Activated CD4-positive, alpha-beta T cell treated with anti-CD3 and anti-CD28 coated beads for 36 hours (primary cell): ENCODE results near the gene SLC16A8. TPM values are rescaled to one million over a fixed set of nuclear protein-coding genes. Genes with fewer than 3 reads are reported as not detected.

Experiments used
- ATAC-seq: fragments of 200-7000 bp; cut with Tn5 transposase; one replicate; pipeline ENCODE4 v1.10.0; 2021; ENCODE audit warnings: mild to moderate bottlenecking, moderate library complexity
- CTCF ChIA-PET: fragments of 350-600 bp; sonication (Branson Sonifier 250); formaldehyde crosslinking; loops from one replicate; lab custom pipeline; 2021; ENCODE audit warnings: antibody characterized with exemption; lab: Charles Lee
- POLR2A ChIA-PET: fragments of 350-600 bp; sonication (Branson Sonifier 250); formaldehyde crosslinking; loops from one replicate; lab custom pipeline; 2021; ENCODE audit warnings: antibody characterized with exemption, inconsistent platforms; lab: Charles Lee
- DNase-seq: peaks from one replicate; pipeline ENCODE4 v3.0.0-alpha.2; 2020
- H3K27ac Mint-ChIP-seq: one replicate; pipeline ENCODE4 v1.8.0; 2021; ENCODE audit warnings: mixed read lengths
- H3K27me3 Mint-ChIP-seq: one replicate; pipeline ENCODE4 v1.8.0; 2021; ENCODE audit warnings: mixed read lengths
- H3K36me3 Mint-ChIP-seq: one replicate; pipeline ENCODE4 v1.8.0; 2021; ENCODE audit warnings: low read depth, mixed read lengths
- H3K4me1 Mint-ChIP-seq: one replicate; pipeline ENCODE4 v1.8.0; 2021; ENCODE audit warnings: mixed read lengths
- H3K4me3 Mint-ChIP-seq: one replicate; pipeline ENCODE4 v1.8.0; 2021; ENCODE audit warnings: mild to moderate bottlenecking, moderate library complexity, mixed read lengths
- H3K9me3 Mint-ChIP-seq: one replicate; pipeline ENCODE4 v1.8.0; 2021; ENCODE audit warnings: low read depth, mixed read lengths
- intact Hi-C, 2 experiments: fragments of 100-400 bp; cut with DNase I in 1 of 2; cut with micrococcal nuclease in 1 of 2; formaldehyde crosslinking; loops; one replicate each; pipeline versions ENCODE4 v1.14.2 to v1.15.1; 2022 to 2024; cut with DNase I, micrococcal nuclease
- total RNA-seq, 2 experiments: library from RNA; stranded (reverse); gene quantifications; one replicate each; pipeline ENCODE4 v1.2.3, GENCODE V29; 2021

Gene SLC16A8
- total RNA-seq, 2 experiments from 2014 or later, result not detected

GRCh38 chr22:38098410-38099249 is 14.6 kb upstream of the SLC16A8 start:
- intact Hi-C loops, result no loop called here
- Mint-ChIP-seq H3K27ac (no peak overlapping the region), H3K4me3 (no peak overlapping the region), H3K4me1 (no peaks in the 10 kb centered on the region), H3K9me3 (no peaks in the 10 kb centered on the region), H3K27me3 (no peaks in the 10 kb centered on the region), H3K36me3 (no peaks in the 10 kb centered on the region)
- POLR2A ChIA-PET, result no interaction called here
- CTCF ChIA-PET, result interaction anchor here (0.9 to 2.6 kb wide), 3 partner anchors 24 to 47 kb away, joined by 3 to 10 read pairs (median 3); no protein-coding TSS in a partner anchor
- DNase-seq (no peak), ATAC-seq (no peak)

DNA sequence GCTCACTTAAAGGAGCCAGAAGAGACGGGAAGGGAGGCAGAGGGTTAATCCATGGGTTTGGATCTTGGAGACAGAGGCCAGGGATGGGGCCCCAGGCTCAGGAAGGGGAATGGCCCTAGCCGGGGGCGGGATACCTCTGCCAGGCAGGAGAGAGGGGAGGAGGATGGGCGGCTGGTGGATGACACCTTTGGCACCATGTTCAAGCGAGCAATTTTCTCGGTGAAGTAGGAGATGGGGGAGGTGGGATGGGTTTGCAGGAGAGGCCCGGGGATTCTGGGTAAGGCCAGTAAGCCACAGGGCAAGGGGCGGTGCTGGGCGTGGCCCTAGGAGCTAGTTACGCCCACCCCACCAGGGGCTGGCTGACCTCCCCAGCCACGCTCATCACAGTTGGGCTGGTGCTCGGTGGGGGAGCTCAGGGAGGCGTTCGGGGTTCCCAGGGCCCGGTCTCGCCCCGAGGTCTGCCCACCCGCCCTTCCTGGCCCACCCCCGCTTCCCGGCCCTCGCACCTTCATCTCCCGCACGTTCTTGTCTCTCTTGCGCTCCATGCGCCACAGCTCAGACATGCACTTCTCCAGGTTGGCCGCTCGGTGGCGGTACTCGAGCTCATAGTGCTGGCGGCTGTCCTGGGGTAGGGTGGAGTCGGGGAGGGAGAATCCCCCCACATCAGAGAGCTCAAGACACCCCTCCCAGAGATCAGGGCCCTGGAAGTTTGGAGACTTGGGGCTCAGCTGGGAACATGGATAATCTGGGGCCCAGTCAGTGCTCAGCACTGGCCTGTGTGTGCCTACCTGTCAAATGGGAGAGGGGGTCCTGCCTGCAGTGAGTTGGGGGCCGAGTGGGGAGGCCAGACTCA is 13.8 kb upstream of the SLC16A8 start:
- intact Hi-C loops, result no loop called here
- H3K4me3 Mint-ChIP-seq, result no peak overlapping the region
- CTCF ChIA-PET, result interaction anchor here (0.9 to 1.0 kb wide), 2 partner anchors 23 to 47 kb away, joined by 3 read pairs; no protein-coding TSS in a partner anchor
- POLR2A ChIA-PET, result no interaction called here
- no peaks in the 10 kb centered on the region for H3K27me3 Mint-ChIP-seq
- no peak overlapping the region for H3K27ac Mint-ChIP-seq
- H3K4me1 Mint-ChIP-seq, result no peaks in the 10 kb centered on the region
- H3K9me3 Mint-ChIP-seq, result no peaks in the 10 kb centered on the region
- no peaks in the 10 kb centered on the region for H3K36me3 Mint-ChIP-seq
- ATAC-seq (no peak), DNase-seq (no peak)

- Mint-ChIP-seq H3K4me1 (no peaks in the 10 kb centered on the region), H3K4me3 (no peak overlapping the region), H3K27ac (no peak overlapping the region), H3K27me3 (no peaks in the 10 kb centered on the region), H3K36me3 (peaks cover 3% of the 10 kb centered on the region), H3K9me3 (no peaks in the 10 kb centered on the region)
- ChIA-PET CTCF (interaction anchor here (0.6 to 0.7 kb wide), 2 partner anchors 773 to 1212 kb away, joined by 3 read pairs; no protein-coding TSS in a partner anchor), POLR2A (no interaction called here)
- intact Hi-C loops, result no loop called here
- ATAC-seq (no peak), DNase-seq (no peak)
Observed at GRCh38 chr22:38097058-38097457, 13.1 kb upstream of the SLC16A8 start.

- DNase-seq (no peak), ATAC-seq (no peak)
- POLR2A ChIA-PET, result no interaction called here
- Mint-ChIP-seq H3K4me3 (no peak overlapping the region), H3K27me3 (peaks cover 10% of the 10 kb centered on the region), H3K4me1 (no peaks in the 10 kb centered on the region), H3K9me3 (no peaks in the 10 kb centered on the region), H3K36me3 (peaks cover 5% of the 10 kb centered on the region), H3K27ac (no peak overlapping the region)
- intact Hi-C loops, result no loop called here
- CTCF ChIA-PET, result interaction anchor here (0.8 kb wide), 1 partner anchor 11 kb away, joined by 6 read pairs; no protein-coding TSS in a partner anchor
Observed at GRCh38 chr22:38089474-38089851, 5.5 kb upstream of the SLC16A8 start.

GRCh38 chr22:38088629-38089473 is 4.9 kb upstream of the SLC16A8 start:
- Mint-ChIP-seq H3K27me3 (peaks cover 10% of the 10 kb centered on the region), H3K4me1 (no peaks in the 10 kb centered on the region), H3K9me3 (no peaks in the 10 kb centered on the region), H3K4me3 (no peak overlapping the region), H3K36me3 (peaks cover 5% of the 10 kb centered on the region), H3K27ac (no peak overlapping the region)
- no peak for DNase-seq
- intact Hi-C loops, result no loop called here
- POLR2A ChIA-PET, result no interaction called here
- no peak for ATAC-seq
- CTCF ChIA-PET, result interaction anchor here (0.8 kb wide), 1 partner anchor 12 kb away, joined by 6 read pairs; no protein-coding TSS in a partner anchor

- Mint-ChIP-seq H3K27ac (no peak overlapping the region), H3K9me3 (no peaks in the 10 kb centered on the region), H3K4me3 (no peak overlapping the region), H3K27me3 (peaks cover 10% of the 10 kb centered on the region), H3K4me1 (no peaks in the 10 kb centered on the region), H3K36me3 (peaks cover 5% of the 10 kb centered on the region)
- ATAC-seq (no peak), DNase-seq (no peak)
- POLR2A ChIA-PET, result no interaction called here
- intact Hi-C loops, result no loop called here
- CTCF ChIA-PET, result interaction anchor here (1.0 kb wide), 1 partner anchor 268 kb away, joined by 3 read pairs; no protein-coding TSS in a partner anchor
Observed at GRCh38 chr22:38087855-38088254, 3.9 kb upstream of the SLC16A8 start.

DNA sequence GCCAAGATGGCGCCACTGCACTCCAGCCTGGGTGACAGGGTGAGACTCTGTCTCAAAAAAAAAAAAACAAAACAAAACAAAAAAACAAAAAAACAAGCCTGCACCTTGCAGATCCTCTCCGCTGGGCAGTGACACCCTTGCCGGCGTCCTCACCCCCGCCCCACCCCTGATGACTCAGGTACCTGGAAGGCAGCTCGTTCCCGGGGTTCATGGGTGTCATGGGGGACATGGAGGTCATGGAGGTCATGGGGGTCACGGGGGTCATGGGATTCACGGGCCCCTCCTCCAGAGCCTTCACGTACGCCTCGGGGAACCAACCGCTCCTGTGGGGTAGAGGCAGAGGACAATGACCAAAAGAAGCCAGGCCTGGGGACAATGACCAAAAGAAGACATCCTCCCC is 3.0 kb upstream of the SLC16A8 start:
- ChIA-PET CTCF (interaction anchor here (1.0 kb wide), 1 partner anchor 269 kb away, joined by 3 read pairs; no protein-coding TSS in a partner anchor), POLR2A (no interaction called here)
- Mint-ChIP-seq H3K9me3 (no peaks in the 10 kb centered on the region), H3K27me3 (peaks cover 11% of the 10 kb centered on the region), H3K4me3 (no peak overlapping the region), H3K27ac (no peak overlapping the region), H3K4me1 (no peaks in the 10 kb centered on the region), H3K36me3 (peaks cover 2% of the 10 kb centered on the region)
- ATAC-seq, result no peak
- intact Hi-C loops, result no loop called here
- DNase-seq, result no peak

- Mint-ChIP-seq H3K27ac (no peak overlapping the region), H3K9me3 (no peaks in the 10 kb centered on the region), H3K36me3 (peaks cover 2% of the 10 kb centered on the region), H3K27me3 (peaks cover 14% of the 10 kb centered on the region), H3K4me1 (no peaks in the 10 kb centered on the region), H3K4me3 (no peak overlapping the region)
- no peak for ATAC-seq
- ChIA-PET POLR2A (no interaction called here), CTCF (no interaction called here)
- intact Hi-C loops, result no loop called here
- no peak for DNase-seq
Observed at GRCh38 chr22:38086001-38086845, 2.2 kb upstream of the SLC16A8 start.

DNA sequence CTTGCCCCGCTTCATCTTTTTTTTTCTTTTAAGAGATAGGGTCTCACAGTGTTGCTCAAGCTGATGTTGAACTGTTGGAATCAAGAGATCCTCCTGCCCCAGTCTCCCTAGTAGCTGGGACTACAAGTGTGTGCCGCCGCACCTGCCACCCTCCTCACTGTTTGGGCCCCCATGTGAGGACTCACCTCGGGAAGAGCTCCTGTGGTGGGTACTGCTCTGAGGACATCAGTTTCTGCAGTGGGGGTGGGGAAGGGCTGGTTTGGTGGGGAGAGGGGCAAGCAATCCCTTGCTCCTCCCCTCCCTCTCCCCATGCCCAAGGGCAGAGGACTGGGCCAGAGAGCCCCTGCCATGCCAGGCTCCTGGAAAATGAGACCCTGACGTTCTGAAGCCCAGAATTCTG is 1.5 kb upstream of the SLC16A8 start:
- no peaks in the 10 kb centered on the region for H3K9me3 Mint-ChIP-seq
- intact Hi-C loops, result no loop called here
- CTCF ChIA-PET, result no interaction called here
- no peak for ATAC-seq
- peaks cover 17% of the 10 kb centered on the region for H3K27me3 Mint-ChIP-seq
- no peak overlapping the region for H3K4me3 Mint-ChIP-seq
- no peak overlapping the region for H3K27ac Mint-ChIP-seq
- POLR2A ChIA-PET, result interaction anchor here (0.6 kb wide), 2 partner anchors 267 to 1507 kb away, joined by 3 read pairs; no protein-coding TSS in a partner anchor
- H3K4me1 Mint-ChIP-seq, result no peaks in the 10 kb centered on the region
- DNase-seq, result no peak
- H3K36me3 Mint-ChIP-seq, result peaks cover 2% of the 10 kb centered on the region

GRCh38 chr22:38085056-38085455 is 1.1 kb upstream of the SLC16A8 start:
- H3K27ac Mint-ChIP-seq, result no peak overlapping the region
- CTCF ChIA-PET, result no interaction called here

More at GRCh38 chr22:38085056-38085455, 1.1 kb upstream of the SLC16A8 start:
- Mint-ChIP-seq H3K27me3 (peaks cover 20% of the 10 kb centered on the region), H3K9me3 (no peaks in the 10 kb centered on the region), H3K4me3 (no peak overlapping the region), H3K36me3 (peaks cover 2% of the 10 kb centered on the region), H3K4me1 (no peaks in the 10 kb centered on the region)
- POLR2A ChIA-PET, result interaction anchor here (0.6 kb wide), 2 partner anchors 267 to 1508 kb away, joined by 3 read pairs; no protein-coding TSS in a partner anchor
- intact Hi-C loops, result no loop called here
- ATAC-seq (no peak), DNase-seq (no peak)
